Middle frontal gyrus (tissue), 1 donor: Measurements from ENCODE around the gene TACC2.

Experiments used
- DNase-seq: peaks from one replicate; pipeline ENCODE4 v3.0.0-alpha.2; 2015; ENCODE audit warnings: low spot score; ENCODE audit errors: extremely low spot score

TACC2 gene

GRCh38 chr10:122029499-122030199 lies 40.7 kb downstream of the TACC2 start:
- DNase-seq = no peak

DNA sequence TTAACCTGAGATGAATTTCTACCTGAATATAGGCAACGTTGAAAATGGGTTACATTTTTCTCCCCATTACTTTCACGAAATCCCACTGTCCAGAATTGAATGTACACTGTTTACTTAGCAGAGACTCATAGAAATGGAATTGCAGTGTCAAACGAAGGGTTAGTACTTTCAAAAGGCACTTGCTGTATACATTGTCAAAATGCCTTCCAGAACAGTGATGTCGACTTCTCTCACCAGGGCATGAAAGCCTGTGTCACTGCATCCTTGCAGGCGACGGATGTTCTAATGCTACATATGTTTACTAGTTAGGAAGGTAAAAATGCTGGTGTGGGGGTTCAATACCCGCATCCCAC lies 41.2 kb downstream of the TACC2 start:
- DNase-seq = no peak

- DNase-seq = no peak
These were observed 44.4 kb downstream of the TACC2 start for GRCh38 chr10:122033224-122033926.

DNA sequence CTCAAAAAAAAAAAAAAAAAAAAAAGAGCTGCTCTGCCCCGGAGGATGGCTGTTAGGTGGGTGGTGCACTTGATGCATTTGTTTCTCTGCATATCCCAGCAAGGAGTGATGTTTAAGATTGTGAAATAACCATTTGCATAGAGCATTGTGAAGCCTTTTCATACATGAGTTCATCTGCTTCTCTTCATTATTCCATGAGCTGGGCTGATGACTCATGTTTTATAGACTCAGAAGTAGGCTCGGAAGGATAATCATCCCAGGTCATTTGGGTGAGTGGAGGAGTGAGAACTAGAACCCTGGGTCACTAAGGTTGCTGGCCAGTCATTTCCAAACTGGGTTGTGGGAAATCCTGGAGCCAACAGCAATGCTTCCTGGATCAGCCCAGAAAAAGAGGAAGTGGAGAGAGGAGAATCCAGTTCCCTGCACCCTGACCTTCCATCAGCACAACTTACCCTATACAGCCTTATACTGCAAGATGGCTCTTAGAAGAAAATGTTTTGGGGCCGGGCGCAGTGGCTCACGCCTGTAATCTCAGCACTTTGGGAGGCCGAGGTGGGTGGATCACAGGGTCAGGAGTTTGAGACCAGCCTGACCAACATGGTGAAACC lies 45.3 kb downstream of the TACC2 start:
- DNase-seq = no peak

DNA sequence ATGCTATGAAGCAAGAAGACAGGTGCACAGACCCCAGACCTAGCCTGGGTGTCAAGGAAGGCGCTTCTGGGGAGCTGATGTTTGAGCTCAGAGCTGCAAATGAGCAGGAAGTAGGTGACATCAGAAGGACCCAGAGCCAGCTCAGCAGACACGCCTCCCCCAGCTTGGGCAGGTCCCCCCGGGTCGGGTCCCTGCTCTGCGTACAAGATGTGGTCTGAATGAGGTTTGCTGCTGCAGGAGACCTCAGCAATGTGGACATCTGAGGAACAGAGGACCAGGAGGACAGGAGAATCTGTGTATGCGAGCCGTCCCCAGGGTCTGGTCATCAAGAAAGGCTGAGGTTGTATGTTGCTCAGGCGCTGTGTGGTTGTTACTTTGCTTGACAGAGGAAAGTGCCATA lies 51.8 kb downstream of the TACC2 start:
- DNase-seq = no peak

DNA sequence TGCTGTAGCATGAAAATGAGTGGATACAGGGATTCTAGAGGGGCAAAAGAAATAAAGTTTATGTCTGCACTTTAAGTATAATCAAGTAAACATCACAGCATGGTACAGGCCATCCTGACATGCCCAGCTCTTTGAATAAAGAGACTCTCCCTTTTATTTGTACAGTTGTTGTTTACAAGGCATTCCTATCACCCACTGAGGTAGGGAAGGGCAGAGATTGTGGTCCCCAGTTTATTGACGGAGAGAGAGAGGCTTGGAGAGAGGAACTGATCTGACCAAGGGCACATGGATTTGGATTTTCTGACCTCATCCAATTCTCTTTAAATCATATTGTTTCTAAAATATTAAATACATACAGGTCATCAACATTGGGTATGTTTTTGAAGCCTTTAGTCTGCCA lies 53.9 kb downstream of the TACC2 start:
- DNase-seq = no peak

GRCh38 chr10:122044045-122044661 lies 55.2 kb downstream of the TACC2 start:
- DNase-seq = no peak

GRCh38 chr10:122044713-122045112 lies 55.8 kb downstream of the TACC2 start:
- DNase-seq = no peak

GRCh38 chr10:122045212-122045611 lies 56.2 kb downstream of the TACC2 start:
- no peak for DNase-seq

DNA sequence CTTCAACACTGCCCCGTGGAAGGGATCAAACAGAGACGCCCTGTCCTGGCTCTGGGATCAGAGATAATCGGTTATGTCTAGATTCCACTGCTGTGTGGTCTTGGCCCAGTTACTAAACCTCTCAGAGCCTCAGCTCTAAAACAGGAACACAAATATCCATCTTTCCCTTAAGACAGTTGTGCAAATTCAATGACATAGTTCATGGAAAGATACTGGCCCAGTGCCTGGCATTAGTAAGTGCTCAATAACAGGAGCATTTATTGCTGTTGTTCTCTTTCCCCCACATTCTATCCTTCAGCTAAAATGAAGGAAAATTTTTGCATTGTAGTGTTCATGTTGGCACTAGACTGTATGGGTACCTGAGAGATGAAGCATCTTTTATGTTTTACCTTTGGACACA lies 58.6 kb downstream of the TACC2 start:
- DNase-seq = no peak

DNA sequence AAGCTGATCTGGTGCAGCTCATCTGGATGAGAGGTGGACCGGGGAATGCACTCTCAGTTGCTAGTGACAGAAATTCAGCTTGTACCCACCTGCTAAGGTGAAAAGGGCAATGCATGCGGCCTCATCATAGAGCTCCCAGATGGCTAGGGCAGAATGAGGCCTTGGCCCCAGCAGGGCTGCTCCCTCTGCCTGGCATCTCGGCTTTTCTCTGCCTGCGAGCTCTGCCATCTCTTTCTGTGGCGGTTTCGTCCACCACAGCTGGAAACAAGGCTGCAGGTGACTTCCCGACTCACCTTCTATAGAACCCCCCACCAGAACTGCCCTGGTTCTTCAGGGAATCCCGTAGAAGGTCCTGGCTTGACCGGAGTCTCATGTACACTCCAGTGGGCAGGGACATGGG lies 60.1 kb downstream of the TACC2 start:
- no peak for DNase-seq

- no peak for DNase-seq
These were observed 61.3 kb downstream of the TACC2 start for GRCh38 chr10:122050311-122050710.

GRCh38 chr10:122050811-122051210 lies 61.8 kb downstream of the TACC2 start:
- no peak for DNase-seq

- DNase-seq = no peak
These were observed 62.8 kb downstream of the TACC2 start for GRCh38 chr10:122051609-122052385.

DNA sequence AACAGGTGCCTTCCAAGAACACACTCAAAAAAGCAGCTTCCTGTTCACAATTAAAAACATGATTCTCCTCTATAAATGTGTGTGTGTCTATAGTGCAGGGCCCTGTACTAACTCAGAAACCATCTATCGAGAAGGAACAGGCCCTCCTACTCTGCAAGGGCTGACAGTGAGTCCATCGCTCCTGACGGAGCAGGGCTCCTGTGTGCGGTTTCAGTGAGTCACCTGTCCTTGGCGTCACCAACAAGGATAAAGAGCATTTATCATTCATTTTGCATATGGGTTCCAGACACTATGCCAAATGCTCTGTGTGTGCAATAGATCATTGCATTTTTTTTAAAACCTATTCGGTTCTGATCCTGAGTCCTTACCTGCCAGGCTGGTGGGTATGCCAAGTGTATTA lies 63.7 kb downstream of the TACC2 start:
- DNase-seq = no peak

GRCh38 chr10:122053314-122053713 lies 64.4 kb downstream of the TACC2 start:
- no peak for DNase-seq

- no peak for DNase-seq
These were observed 65.4 kb downstream of the TACC2 start for GRCh38 chr10:122054048-122055025.

- no peak for DNase-seq
These were observed 66.3 kb downstream of the TACC2 start for GRCh38 chr10:122055252-122055651.

DNA sequence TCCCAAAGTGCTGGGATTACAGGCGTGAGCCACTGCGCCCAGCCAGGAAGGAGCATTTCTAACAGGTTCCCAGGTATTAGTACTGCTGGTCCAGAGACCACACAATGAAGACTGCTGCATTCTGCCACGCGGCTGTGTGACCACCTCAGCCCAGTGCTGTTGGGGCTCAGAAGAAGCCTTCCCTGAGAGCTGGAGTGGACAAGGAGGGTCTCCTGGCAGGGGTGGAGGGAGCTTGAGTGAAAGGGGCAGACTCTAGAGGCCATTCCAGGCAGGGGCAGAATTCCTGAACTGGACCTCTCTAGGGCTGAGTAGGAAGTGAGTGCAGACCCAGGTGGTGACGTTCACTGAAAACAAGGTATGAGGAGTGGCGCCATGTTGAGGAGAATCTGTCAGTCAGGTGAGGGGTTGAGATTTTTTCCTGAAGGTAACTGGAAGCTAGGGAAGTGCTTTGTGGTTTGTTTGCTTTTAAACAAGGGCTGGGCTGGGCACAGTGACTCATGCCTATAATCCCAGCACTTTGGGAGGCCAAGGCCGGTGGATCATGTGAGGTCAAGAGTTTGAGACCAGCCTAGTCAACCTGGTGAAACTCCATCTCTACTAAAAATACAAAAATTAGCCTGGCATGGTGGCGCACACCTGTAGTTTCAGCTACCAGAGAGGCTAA lies 67.6 kb downstream of the TACC2 start:
- DNase-seq = no peak
